ENCODE results near the gene TRIM36. TPM values are rescaled to one million over a fixed set of nuclear protein-coding genes. Genes with fewer than 3 reads are reported as not detected.

Gene TRIM36
- total RNA-seq, 1 experiment from 2014 or later: 10.5 TPM

Other genes with a start within 250 kb of the TRIM36 start
- 7.6 and 12.3 TPM in 2 replicates for gene PGGT1B, start 93.0 kb upstream of the TRIM36 start, total RNA-seq (2014; rRNA removed; shearing (Covaris generic))
- 5.1 and 11.8 TPM in 2 replicates for gene CCDC112, start 126.7 kb upstream of the TRIM36 start, total RNA-seq (2014; rRNA removed; shearing (Covaris generic))

All from H7 (cell line).